ENCODE data around the gene AGTRAP. TPM values are rescaled to one million over a fixed set of nuclear protein-coding genes. Genes with fewer than 3 reads are reported as not detected.

Gene AGTRAP, protein sequence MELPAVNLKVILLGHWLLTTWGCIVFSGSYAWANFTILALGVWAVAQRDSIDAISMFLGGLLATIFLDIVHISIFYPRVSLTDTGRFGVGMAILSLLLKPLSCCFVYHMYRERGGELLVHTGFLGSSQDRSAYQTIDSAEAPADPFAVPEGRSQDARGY
- 10 to 100 TPM; 52.7 to 57.3 TPM for total RNA-seq

GRCh38 chr1:11735854-11736745, at the start of gene AGTRAP:
AGTRAP (plus strand) TSS chr1:11736136; CDS start chr1:11736209, 73 bp downstream.
- Mint-ChIP-seq H3K27ac (peak within 1 kb of the TSS; percentile 86), H3K4me1 (peaks cover 69% of the 10 kb centered on the region), H3K27me3 (no peaks in the 10 kb centered on the region), H3K36me3 (ENCODE audit: low read depth) (peaks cover 24% of the 10 kb centered on the region), H3K4me3 (peak within 1 kb of the TSS; percentile 98), H3K9me3 (no peaks in the 10 kb centered on the region)
- peak; percentile 92 for DNase-seq
- ChIA-PET CTCF (interaction anchor here (0.8 to 3.6 kb wide), 10 partner anchors 11 to 174 kb away, joined by 3 to 19 read pairs (median 5); partner anchors contain the start of gene FBXO6), POLR2A (interaction anchor here (0.9 to 4.5 kb wide), 12 partner anchors 9 to 173 kb away, joined by 3 to 41 read pairs (median 5); partner anchors contain the start of genes CLCN6 and FBXO6)

GRCh38 chr1:11688506-11688905, 47.4 kb upstream of the AGTRAP start:
- ChIA-PET CTCF (no interaction called here), POLR2A (interaction anchor here (1.2 to 3.2 kb wide), 2 partner anchors 24 to 220 kb away, joined by 3 to 11 read pairs; partner anchors contain the start of gene FBXO6)
- Mint-ChIP-seq H3K27ac (no peak overlapping the region), H3K4me3 (no peak overlapping the region), H3K27me3 (peaks cover 55% of the 10 kb centered on the region), H3K36me3 (ENCODE audit: low read depth) (no peaks in the 10 kb centered on the region), H3K4me1 (peaks cover 22% of the 10 kb centered on the region), H3K9me3 (no peaks in the 10 kb centered on the region)
- DNase-seq: no peak

DNA sequence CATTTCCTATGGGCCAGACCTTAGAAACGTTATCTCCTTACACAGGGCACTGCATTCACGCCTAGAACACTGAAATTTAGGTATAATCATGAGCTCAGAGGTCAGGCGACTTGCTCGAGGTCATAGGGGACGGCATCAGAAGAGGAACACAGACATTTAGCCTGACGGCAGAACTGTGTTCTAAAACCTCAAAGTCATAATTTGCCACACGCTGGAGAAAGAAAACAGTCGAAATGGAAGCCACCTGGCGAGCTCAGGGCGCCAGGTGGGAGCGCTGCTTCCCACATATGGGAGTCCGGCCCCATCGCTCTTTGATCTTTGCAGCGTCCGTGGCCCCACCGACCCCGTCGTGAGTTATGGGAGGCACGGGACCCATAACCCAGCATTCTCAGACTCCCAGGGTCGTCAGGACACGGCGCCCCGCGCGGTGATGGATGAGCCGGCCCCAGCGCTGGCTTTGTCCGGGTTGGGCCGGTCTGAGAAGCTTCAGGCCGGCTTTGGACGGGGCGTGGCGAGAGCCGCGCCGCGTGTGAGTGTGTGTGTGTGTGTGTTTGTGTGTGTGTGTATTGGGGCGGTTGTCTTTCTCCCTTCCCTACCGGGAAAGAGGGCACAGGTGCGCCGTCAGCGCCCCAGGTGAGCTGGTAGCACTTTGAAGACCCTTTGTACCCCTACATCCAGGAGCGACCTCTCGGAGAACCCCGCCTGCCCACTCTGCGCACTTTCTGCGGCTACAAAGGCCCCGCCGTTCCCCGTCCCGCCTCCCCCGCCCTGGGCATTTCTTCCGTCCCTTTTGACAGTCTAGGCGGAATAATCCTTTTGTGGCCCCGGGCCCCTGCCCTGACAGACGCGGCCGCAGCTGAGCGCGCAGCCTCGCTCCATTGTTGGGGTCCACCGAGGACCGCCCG, 45.3 kb upstream of the AGTRAP start:
- Mint-ChIP-seq H3K27ac (no peak overlapping the region), H3K9me3 (no peaks in the 10 kb centered on the region), H3K4me3 (no peak overlapping the region), H3K4me1 (peaks cover 28% of the 10 kb centered on the region), H3K36me3 (ENCODE audit: low read depth) (no peaks in the 10 kb centered on the region), H3K27me3 (peaks cover 58% of the 10 kb centered on the region)
- ChIA-PET POLR2A (interaction anchor here (1.3 to 3.2 kb wide), 5 partner anchors 9 to 218 kb away, joined by 3 to 14 read pairs (median 4); partner anchors contain the start of genes FBXO6 and MAD2L2), CTCF (interaction anchor here (0.7 to 2.2 kb wide), 3 partner anchors 26 to 29 kb away, joined by 3 to 11 read pairs (median 4); partner anchors contain the start of gene FBXO6)
- no peak for DNase-seq

DNA sequence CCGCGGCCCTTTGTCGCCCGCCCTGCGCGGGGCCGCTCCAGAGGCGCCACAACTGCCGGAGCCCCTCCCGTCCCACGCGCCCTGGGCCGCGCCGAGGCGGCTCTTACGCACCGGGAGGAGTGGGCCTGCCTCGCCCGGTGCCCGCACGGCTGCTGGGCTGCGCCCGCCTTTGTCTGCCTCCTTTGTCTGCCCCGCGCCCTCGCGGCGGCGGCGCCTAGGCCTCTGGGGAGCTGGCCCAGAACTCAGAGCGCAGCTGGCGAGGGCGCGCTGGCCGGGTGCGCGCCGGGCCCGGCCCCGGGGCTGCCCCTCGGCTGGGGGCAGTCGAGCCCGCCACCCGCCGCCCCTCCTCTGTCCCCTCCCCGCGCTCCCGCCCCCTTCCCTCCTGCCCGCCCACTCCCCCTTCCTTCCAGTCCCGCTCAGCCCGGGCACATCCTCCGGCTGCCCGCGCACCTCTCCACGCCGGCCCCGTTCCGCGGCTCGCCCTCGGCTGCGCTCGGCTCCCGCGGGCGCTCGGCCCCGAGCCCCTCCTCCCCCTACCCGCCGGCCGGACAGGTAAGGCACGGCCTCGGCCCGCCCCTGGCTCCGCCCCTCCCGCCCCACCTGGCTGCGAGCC, 44.5 kb upstream of the AGTRAP start, which contains the start of gene DRAXIN:
DRAXIN (plus strand) TSS at position 409 of the 613 bp plus-strand sequence. CDS start 14,549 bp downstream, outside the sequence.
- no peak for DNase-seq
- H3K36me3 Mint-ChIP-seq (ENCODE audit: low read depth): no peaks in the 10 kb centered on the region
- peaks cover 54% of the 10 kb centered on the region for H3K27me3 Mint-ChIP-seq
- ChIA-PET POLR2A (interaction anchor here (1.3 to 3.2 kb wide), 4 partner anchors 10 to 217 kb away, joined by 3 to 14 read pairs (median 8); partner anchors contain the start of genes FBXO6 and MAD2L2), CTCF (interaction anchor here (0.9 to 2.2 kb wide), 2 partner anchors 29 to 41 kb away, joined by 4 to 11 read pairs; no protein-coding TSS in a partner anchor)
- no peak within 1 kb of the TSS for H3K27ac Mint-ChIP-seq
- H3K4me3 Mint-ChIP-seq: peak within 1 kb of the TSS; percentile 49
- H3K4me1 Mint-ChIP-seq: peaks cover 28% of the 10 kb centered on the region
- no peaks in the 10 kb centered on the region for H3K9me3 Mint-ChIP-seq

GRCh38 chr1:11691928-11692711, 43.8 kb upstream of the AGTRAP start:
- no peak overlapping the region for H3K27ac Mint-ChIP-seq
- CTCF ChIA-PET: interaction anchor here (0.9 to 2.3 kb wide), 5 partner anchors 11 to 41 kb away, joined by 3 to 11 read pairs (median 6); partner anchors contain the start of gene MAD2L2
- POLR2A ChIA-PET: interaction anchor here (1.2 to 2.9 kb wide), 4 partner anchors 10 to 216 kb away, joined by 3 to 14 read pairs (median 12); partner anchors contain the start of gene MAD2L2
- DNase-seq: no peak
- H3K4me3 Mint-ChIP-seq: peak overlapping the region; percentile 49
- peaks cover 28% of the 10 kb centered on the region for H3K4me1 Mint-ChIP-seq
- H3K27me3 Mint-ChIP-seq: peaks cover 54% of the 10 kb centered on the region
- H3K9me3 Mint-ChIP-seq: no peaks in the 10 kb centered on the region
- H3K36me3 Mint-ChIP-seq (ENCODE audit: low read depth): no peaks in the 10 kb centered on the region

GRCh38 chr1:11693024-11693590, 42.8 kb upstream of the AGTRAP start:
- H3K9me3 Mint-ChIP-seq: no peaks in the 10 kb centered on the region
- peaks cover 31% of the 10 kb centered on the region for H3K4me1 Mint-ChIP-seq
- peak; percentile 72 for DNase-seq
- H3K27ac Mint-ChIP-seq: peak overlapping the region; percentile 23
- H3K27me3 Mint-ChIP-seq: peaks cover 49% of the 10 kb centered on the region
- H3K36me3 Mint-ChIP-seq (ENCODE audit: low read depth): no peaks in the 10 kb centered on the region
- H3K4me3 Mint-ChIP-seq: peak overlapping the region; percentile 28
- CTCF ChIA-PET: interaction anchor here (1.0 to 2.3 kb wide), 5 partner anchors 12 to 42 kb away, joined by 3 to 9 read pairs (median 6); partner anchors contain the start of genes FBXO6 and MAD2L2
- POLR2A ChIA-PET: interaction anchor here (0.7 to 1.9 kb wide), 7 partner anchors 12 to 217 kb away, joined by 3 to 13 read pairs (median 3); partner anchors contain the start of genes AGTRAP, FBXO6 and MAD2L2

- no peaks in the 10 kb centered on the region for H3K9me3 Mint-ChIP-seq
- peaks cover 31% of the 10 kb centered on the region for H3K4me1 Mint-ChIP-seq
- peaks cover 47% of the 10 kb centered on the region for H3K27me3 Mint-ChIP-seq
- DNase-seq: no peak
- no peak overlapping the region for H3K4me3 Mint-ChIP-seq
- POLR2A ChIA-PET: interaction anchor here (1.2 to 3.6 kb wide), 4 partner anchors 12 to 216 kb away, joined by 3 to 18 read pairs (median 12); partner anchors contain the start of genes FBXO6 and MAD2L2
- peak overlapping the region; percentile 59 for H3K27ac Mint-ChIP-seq
- CTCF ChIA-PET: interaction anchor here (1.0 to 2.3 kb wide), 3 partner anchors 17 to 29 kb away, joined by 3 to 9 read pairs (median 7); partner anchors contain the start of gene FBXO6
- H3K36me3 Mint-ChIP-seq (ENCODE audit: low read depth): no peaks in the 10 kb centered on the region
These were observed 42.0 kb upstream of the AGTRAP start for GRCh38 chr1:11693917-11694316.

- Mint-ChIP-seq H3K27me3 (peaks cover 34% of the 10 kb centered on the region), H3K4me3 (no peak overlapping the region), H3K9me3 (no peaks in the 10 kb centered on the region), H3K4me1 (peaks cover 25% of the 10 kb centered on the region), H3K27ac (no peak overlapping the region), H3K36me3 (ENCODE audit: low read depth) (no peaks in the 10 kb centered on the region)
- POLR2A ChIA-PET: interaction anchor here (1.2 to 3.6 kb wide), 3 partner anchors 14 to 212 kb away, joined by 4 to 18 read pairs (median 5); partner anchors contain the start of gene FBXO6
- no peak for DNase-seq
- CTCF ChIA-PET: interaction anchor here (1.3 to 1.9 kb wide), 2 partner anchors 24 to 31 kb away, joined by 4 to 10 read pairs; partner anchors contain the start of gene FBXO6
These were observed 40.1 kb upstream of the AGTRAP start for GRCh38 chr1:11695861-11696260.

DNA sequence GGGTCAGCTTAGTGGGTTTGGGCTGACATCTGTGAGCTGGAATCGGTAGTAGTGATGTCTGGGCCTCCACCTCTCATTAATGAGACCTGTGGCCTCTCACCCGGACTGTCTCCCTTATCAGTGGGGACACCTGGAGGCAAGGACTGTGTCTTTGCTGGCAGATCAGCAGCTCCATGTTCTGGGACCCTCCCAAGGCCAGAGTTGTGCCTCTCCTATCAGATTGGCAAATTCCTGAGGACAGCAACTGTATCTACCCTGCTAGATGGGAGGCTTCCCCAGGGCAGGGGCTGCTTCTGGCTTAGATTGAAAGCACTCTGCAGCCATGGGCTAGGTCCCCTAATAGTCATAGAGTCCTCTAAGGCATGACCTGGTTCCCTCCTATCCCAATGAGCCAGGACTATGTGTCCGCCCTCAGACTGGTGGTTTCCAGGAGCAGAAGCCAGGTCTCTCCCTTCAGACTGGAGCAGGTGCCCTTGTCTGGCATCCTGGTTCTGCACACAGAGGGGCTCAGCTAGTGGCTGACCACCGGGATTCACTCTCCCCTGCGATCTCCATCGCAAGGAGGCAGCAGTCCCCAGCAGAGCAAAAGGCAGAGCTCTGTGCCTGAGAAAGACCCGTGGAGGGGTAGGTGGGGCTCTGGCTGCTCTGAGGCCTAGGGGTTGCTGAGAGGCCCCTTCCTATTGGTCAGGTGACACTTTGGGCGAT, 38.6 kb upstream of the AGTRAP start:
- POLR2A ChIA-PET: interaction anchor here (3.6 kb wide), 1 partner anchor 33 kb away, joined by 18 read pairs; the partner anchor contains the start of gene FBXO6

GRCh38 chr1:11697893-11698210, 38.1 kb upstream of the AGTRAP start:
- CTCF ChIA-PET: interaction anchor here (0.6 kb wide), 1 partner anchor 21 kb away, joined by 3 read pairs; no protein-coding TSS in a partner anchor
- no peak for DNase-seq
- no peaks in the 10 kb centered on the region for H3K9me3 Mint-ChIP-seq
- no peaks in the 10 kb centered on the region for H3K36me3 Mint-ChIP-seq (ENCODE audit: low read depth)
- H3K4me1 Mint-ChIP-seq: peaks cover 16% of the 10 kb centered on the region
- H3K27me3 Mint-ChIP-seq: peaks cover 30% of the 10 kb centered on the region
- POLR2A ChIA-PET: no interaction called here
- H3K4me3 Mint-ChIP-seq: no peak overlapping the region
- H3K27ac Mint-ChIP-seq: no peak overlapping the region

More for the DNA sequence above, 38.6 kb upstream of the AGTRAP start:
- Mint-ChIP-seq H3K27ac (no peak overlapping the region), H3K36me3 (ENCODE audit: low read depth) (no peaks in the 10 kb centered on the region), H3K9me3 (no peaks in the 10 kb centered on the region), H3K27me3 (peaks cover 35% of the 10 kb centered on the region), H3K4me1 (peaks cover 21% of the 10 kb centered on the region), H3K4me3 (no peak overlapping the region)
- DNase-seq: no peak
- CTCF ChIA-PET: interaction anchor here (0.6 to 1.9 kb wide), 3 partner anchors 11 to 33 kb away, joined by 3 to 10 read pairs (median 3); partner anchors contain the start of gene FBXO6

Measured in activated CD4-positive, alpha-beta memory T cell treated with anti-CD3 and anti-CD28 coated beads, Interleukin-2, amount 10 ng/mL, durations not matched to agents 7 days and 5 days (primary cell).